ENCODE data around the gene ZC2HC1C.

Gene ZC2HC1C

DNA sequence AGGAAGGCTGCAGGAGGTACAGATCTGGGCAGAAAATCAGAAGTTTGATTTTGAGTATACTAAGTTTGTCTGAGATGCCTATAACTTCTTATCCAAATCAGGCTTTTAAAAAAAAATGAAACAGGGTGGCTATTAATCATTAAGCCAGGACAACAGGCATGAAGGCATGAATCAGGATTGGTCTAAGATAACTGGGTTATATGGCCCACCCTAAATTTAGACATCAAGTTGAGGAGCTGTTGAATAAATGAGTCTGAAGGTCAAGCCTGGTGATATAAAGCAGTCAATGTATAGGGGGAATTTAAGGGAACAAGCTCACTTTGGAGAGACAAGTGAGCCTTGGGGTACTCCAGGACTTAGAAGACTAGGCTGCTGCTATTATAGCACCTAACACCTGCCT is 28.8 kb downstream of the ZC2HC1C start:
- DNase-seq (ENCODE audit: low read depth), result no peak
- H3K4me3 ChIP-seq (ENCODE audit: low read length), result no peak overlapping the region
- TF ChIP-seq, protein P1, sequence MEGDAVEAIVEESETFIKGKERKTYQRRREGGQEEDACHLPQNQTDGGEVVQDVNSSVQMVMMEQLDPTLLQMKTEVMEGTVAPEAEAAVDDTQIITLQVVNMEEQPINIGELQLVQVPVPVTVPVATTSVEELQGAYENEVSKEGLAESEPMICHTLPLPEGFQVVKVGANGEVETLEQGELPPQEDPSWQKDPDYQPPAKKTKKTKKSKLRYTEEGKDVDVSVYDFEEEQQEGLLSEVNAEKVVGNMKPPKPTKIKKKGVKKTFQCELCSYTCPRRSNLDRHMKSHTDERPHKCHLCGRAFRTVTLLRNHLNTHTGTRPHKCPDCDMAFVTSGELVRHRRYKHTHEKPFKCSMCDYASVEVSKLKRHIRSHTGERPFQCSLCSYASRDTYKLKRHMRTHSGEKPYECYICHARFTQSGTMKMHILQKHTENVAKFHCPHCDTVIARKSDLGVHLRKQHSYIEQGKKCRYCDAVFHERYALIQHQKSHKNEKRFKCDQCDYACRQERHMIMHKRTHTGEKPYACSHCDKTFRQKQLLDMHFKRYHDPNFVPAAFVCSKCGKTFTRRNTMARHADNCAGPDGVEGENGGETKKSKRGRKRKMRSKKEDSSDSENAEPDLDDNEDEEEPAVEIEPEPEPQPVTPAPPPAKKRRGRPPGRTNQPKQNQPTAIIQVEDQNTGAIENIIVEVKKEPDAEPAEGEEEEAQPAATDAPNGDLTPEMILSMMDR (conservative IDR thresholded peaks at IDR 0.05; ENCODE audit: low read depth, low read length), result no peak

DNA sequence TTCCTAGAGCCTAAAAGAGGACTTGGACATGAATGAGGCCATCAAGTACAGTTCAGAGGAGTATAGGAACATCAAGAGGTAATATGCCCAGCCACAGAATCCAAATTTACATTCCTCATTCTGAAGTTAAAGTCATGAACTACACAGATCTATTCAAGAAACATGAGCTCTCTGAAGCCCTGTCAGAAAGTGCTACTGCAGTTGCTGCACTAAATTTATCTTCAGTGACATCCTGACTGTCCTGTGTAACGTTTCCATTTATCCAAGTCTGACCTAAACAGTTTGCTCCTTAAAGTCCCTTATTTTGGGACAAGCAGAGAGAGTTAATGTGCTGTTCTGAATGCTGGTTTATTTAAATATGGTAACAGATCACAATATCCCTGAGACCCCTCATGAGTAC is 29.2 kb downstream of the ZC2HC1C start:
- no peak overlapping the region for H3K4me3 ChIP-seq (ENCODE audit: low read length)
- TF ChIP-seq, protein P1 (conservative IDR thresholded peaks at IDR 0.05; ENCODE audit: low read depth, low read length), result no peak
- DNase-seq (ENCODE audit: low read depth), result no peak

DNA sequence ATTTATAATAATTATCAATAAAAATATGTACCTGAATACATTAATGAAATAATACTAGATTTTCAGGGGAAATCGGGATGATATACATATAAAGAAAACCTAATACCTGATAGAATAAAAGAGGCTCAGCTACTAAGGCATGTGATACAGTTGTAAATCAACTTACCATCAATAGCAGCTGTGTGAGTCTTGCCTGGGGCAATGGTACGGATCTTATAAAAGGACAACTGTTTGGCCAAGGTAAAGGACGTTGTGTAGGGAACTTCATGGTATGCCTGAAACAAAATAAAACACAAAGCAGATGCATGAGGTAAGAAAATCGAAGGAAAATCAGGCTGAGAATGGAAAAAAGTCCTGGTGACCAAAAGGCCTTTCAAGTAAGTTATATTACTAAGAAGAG is 32.0 kb downstream of the ZC2HC1C start:
- DNase-seq (ENCODE audit: low read depth), result no peak
- TF ChIP-seq, protein P1 (conservative IDR thresholded peaks at IDR 0.05; ENCODE audit: low read depth, low read length), result no peak
- H3K4me3 ChIP-seq (ENCODE audit: low read length), result no peak overlapping the region

DNA sequence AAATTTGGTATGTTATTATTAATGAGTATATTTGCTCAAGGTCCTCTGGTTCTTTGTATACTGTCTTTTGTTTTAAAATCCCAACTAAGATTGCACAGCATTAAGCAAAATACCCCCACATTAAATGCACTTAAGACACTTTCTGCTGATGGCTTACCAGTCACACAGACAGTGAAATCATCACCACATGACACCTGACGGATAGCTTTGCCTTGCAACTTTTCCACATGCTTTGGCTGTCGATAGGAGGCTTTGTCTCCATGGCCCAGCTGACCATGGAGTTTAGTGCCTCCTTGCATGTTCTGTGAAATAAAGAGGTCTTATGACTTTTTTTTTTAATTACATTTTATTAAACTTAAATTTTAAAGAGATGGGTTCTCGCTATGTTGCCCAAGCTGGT is 37.7 kb downstream of the ZC2HC1C start:
- TF ChIP-seq, protein P1 (conservative IDR thresholded peaks at IDR 0.05; ENCODE audit: low read depth, low read length), result no peak
- no peak overlapping the region for H3K4me3 ChIP-seq (ENCODE audit: low read length)
- no peak for DNase-seq (ENCODE audit: low read depth)

DNA sequence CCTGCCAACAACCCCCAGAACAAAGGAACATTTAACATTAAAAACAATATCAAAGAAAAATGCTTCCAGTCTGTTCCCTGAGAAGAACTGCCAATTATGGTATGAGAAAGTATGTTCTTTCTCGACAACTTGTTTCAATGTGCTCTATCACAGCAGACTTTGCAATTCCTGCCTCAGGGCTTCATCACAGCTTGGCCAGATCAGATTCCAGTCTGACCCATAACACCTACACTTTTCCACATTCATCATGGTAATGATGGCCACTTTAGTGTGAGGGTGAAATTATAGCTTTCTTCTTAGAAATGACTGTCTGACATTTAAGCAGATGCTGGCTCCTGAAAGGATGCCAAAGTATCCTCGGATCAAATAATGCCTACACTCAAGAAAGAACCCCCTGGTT is 40.4 kb downstream of the ZC2HC1C start:
- DNase-seq (ENCODE audit: low read depth), result no peak
- TF ChIP-seq, protein P1 (conservative IDR thresholded peaks at IDR 0.05; ENCODE audit: low read depth, low read length), result no peak
- no peak overlapping the region for H3K4me3 ChIP-seq (ENCODE audit: low read length)

DNA sequence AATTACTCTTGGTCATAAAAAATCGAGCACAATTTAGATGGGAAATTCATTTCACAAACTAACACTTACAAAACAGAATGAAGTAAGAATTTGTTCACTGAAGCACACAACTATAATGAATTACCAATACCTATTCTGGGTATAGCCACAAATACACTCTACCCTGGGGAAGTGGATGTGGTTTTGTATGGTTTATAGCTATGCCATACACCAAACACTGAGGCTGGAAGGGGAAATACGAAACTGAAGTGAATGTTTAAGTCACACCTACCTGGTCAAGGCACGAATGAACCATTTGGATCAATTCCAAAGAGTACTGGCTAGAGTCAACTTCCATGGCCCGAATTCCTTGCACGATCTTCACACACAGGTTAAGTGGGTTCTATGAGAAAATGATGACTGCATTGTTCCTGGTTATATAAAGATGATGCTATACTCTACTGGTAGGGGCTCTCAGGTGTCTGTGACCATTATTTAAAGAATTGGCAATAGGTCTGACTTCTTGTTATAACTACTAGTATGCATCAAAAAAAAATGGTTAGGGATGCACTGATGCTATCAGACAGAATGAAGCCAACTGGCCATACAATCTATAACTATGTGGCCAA is 44.6 kb downstream of the ZC2HC1C start:
- TF ChIP-seq, protein P1 (conservative IDR thresholded peaks at IDR 0.05; ENCODE audit: low read depth, low read length), result no peak
- DNase-seq (ENCODE audit: low read depth), result no peak
- H3K4me3 ChIP-seq (ENCODE audit: low read length), result no peak overlapping the region

DNA sequence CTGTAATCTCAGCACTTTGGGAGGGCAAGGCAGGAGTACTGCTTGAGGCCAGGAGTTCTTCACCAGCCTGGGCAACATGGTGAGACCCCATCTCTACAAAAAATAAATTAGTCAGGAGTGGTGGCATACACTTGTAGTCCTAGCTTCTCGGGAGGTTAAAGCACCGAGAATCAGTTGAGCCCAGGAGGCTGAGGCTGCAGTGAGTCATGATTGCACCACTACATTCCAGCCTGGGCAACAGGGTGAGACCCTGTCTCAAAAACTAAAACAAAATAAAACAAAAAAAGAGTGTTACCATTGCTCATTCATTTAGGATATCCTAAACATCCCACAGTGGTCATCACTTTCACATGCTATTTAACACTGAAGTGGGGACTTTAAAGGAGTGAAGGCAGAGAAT is 49.6 kb downstream of the ZC2HC1C start:
- no peak overlapping the region for H3K4me3 ChIP-seq (ENCODE audit: low read length)
- no peak for DNase-seq (ENCODE audit: low read depth)
- TF ChIP-seq, protein P1 (conservative IDR thresholded peaks at IDR 0.05; ENCODE audit: low read depth, low read length), result no peak
